ENCODE data around the gene HOXD11.

Gene HOXD11

DNA sequence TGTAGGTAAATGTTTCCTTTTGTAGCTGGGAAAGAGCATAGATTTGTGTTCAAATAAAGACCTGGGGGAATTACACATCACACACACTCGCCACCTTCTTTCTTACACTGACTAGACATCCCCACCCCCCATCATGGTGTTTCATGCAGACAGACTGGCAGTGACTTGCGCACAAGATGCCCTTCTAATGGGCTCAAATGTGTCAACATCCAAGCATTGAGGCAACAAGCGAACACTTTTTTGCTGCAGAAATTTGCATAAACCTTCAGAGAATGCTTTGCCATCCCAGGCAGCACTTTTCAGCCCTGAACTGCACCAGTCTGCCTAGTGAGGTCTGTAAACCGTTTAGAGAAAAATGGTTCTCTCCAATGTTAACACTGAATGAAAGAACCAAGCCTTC lies 27.0 kb downstream of the HOXD11 start:
- no peak overlapping the region for H3K4me3 ChIP-seq (ENCODE audit: low read depth, low read length)
- TF ChIP-seq MYC (IDR thresholded peaks at IDR 0.05; ENCODE audit: low read depth, low read length) (no peak), POLR2A (IDR thresholded peaks at IDR 0.05; ENCODE audit: extremely low read depth, insufficient read length) (no peak)
- TF ChIP-seq, protein P1, sequence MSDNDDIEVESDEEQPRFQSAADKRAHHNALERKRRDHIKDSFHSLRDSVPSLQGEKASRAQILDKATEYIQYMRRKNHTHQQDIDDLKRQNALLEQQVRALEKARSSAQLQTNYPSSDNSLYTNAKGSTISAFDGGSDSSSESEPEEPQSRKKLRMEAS (IDR thresholded peaks at IDR 0.05; ENCODE audit: low read depth, low read length), result no peak
- TF ChIP-seq, protein P2, sequence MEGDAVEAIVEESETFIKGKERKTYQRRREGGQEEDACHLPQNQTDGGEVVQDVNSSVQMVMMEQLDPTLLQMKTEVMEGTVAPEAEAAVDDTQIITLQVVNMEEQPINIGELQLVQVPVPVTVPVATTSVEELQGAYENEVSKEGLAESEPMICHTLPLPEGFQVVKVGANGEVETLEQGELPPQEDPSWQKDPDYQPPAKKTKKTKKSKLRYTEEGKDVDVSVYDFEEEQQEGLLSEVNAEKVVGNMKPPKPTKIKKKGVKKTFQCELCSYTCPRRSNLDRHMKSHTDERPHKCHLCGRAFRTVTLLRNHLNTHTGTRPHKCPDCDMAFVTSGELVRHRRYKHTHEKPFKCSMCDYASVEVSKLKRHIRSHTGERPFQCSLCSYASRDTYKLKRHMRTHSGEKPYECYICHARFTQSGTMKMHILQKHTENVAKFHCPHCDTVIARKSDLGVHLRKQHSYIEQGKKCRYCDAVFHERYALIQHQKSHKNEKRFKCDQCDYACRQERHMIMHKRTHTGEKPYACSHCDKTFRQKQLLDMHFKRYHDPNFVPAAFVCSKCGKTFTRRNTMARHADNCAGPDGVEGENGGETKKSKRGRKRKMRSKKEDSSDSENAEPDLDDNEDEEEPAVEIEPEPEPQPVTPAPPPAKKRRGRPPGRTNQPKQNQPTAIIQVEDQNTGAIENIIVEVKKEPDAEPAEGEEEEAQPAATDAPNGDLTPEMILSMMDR (IDR thresholded peaks at IDR 0.05; ENCODE audit: low read depth, low read length), result no peak
- DNase-seq (ENCODE audit: low read depth), result no peak

DNA sequence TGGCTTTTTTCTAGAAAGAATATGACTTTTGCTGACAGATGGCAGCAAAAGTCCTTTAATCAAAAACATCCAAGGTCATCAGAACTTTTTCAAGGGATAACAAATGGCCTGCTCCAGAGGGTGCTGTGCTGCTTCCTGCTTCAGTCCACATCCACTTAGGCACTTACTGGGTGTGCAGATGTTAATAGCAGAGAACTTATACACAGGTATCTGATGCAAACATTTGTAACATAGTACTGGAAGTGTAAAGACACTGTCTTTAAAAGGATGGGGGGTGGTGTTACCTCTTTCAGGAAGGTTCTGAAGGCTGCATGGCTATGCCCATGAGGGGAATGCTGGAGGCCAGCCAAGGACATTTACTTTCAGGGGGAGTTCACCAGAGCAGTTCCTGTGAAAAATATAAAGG lies 28.0 kb downstream of the HOXD11 start:
- no peak for DNase-seq (ENCODE audit: low read depth)
- H3K4me3 ChIP-seq (ENCODE audit: low read depth, low read length), result no peak overlapping the region
- no peak for TF ChIP-seq MYC (IDR thresholded peaks at IDR 0.05; ENCODE audit: low read depth, low read length)
- TF ChIP-seq POLR2A (IDR thresholded peaks at IDR 0.05; ENCODE audit: extremely low read depth, insufficient read length), result no peak
- TF ChIP-seq, protein P1 (IDR thresholded peaks at IDR 0.05; ENCODE audit: low read depth, low read length), result no peak
- TF ChIP-seq, protein P2 (IDR thresholded peaks at IDR 0.05; ENCODE audit: low read depth, low read length), result no peak

DNA sequence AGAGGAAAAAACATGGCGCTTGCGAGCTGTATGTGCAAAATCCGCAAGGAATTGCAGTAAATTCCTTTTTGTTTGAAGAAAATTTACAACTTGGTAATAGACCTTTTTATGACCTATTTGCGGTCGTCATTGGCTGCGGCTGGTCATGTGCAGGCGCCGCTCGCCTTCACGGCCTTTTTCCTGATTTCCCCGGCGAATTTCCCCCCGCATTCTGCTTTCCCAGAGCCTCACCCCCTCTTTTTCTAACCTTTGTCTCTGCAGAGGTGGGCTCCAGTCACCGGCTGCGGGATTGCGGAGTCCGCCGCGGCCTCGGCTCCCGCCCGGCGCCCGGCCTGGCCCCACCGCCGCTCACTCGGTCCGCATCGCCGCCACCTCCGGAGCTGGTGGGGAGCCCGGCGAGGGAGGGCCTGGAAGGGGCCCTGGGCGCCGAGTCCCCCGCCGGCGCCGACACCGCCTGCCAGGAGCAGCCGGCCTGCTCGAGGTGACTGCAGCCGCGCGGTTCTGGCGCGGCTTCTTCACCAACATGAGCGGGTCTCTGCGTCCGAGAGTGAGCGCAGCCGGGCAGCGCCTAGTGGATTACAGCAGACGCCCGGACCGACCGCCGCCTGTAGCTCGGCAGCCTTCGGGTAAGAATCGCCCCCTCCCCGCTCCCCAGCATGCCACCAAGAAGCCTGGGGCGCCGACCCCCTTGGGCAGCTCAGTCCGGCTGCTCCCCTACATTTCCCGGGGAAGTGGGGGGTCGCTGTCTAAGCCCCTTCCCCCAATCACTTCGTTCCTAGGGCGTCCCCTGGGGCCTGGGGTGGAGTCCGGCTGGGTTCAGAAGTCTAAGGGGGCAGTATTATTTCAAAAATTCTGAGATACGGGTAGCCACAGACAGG lies 29.5 kb downstream of the HOXD11 start:
- peak; percentile 38 for DNase-seq (ENCODE audit: low read depth)
- H3K4me3 ChIP-seq (ENCODE audit: low read depth, low read length), result no peak overlapping the region

DNA sequence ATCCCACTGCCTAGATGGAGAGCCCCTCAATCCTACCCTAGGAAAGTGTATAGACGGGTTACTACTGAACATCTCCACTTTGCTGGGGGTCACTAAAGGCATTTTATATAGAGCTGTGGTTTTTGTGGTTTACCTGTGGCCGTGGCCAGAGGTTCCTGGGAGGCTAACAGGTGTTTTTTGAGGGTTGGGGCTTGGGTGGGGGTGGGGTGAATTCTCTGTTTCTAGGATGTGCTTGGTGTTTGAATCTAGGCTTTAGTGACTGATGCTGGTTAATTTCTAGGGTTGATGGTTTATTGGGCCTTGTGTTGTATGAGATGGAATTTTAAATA lies 30.1 kb downstream of the HOXD11 start:
- no peak for DNase-seq (ENCODE audit: low read depth)
- no peak overlapping the region for H3K4me3 ChIP-seq (ENCODE audit: low read depth, low read length)
- TF ChIP-seq, protein P2 (IDR thresholded peaks at IDR 0.05; ENCODE audit: low read depth, low read length), result no peak
- TF ChIP-seq, protein P1 (IDR thresholded peaks at IDR 0.05; ENCODE audit: low read depth, low read length), result no peak
- TF ChIP-seq MYC (IDR thresholded peaks at IDR 0.05; ENCODE audit: low read depth, low read length), result no peak
- no peak for TF ChIP-seq POLR2A (IDR thresholded peaks at IDR 0.05; ENCODE audit: extremely low read depth, insufficient read length)

More for the DNA sequence above, 29.5 kb downstream of the HOXD11 start:
- TF ChIP-seq, protein P2 (IDR thresholded peaks at IDR 0.05; ENCODE audit: low read depth, low read length), result no peak
- TF ChIP-seq, protein P1 (IDR thresholded peaks at IDR 0.05; ENCODE audit: low read depth, low read length), result no peak

- no peak overlapping the region for H3K4me3 ChIP-seq (ENCODE audit: low read depth, low read length)
- TF ChIP-seq MYC (IDR thresholded peaks at IDR 0.05; ENCODE audit: low read depth, low read length) (no peak), POLR2A (IDR thresholded peaks at IDR 0.05; ENCODE audit: extremely low read depth, insufficient read length) (no peak)
- TF ChIP-seq, protein P1 (IDR thresholded peaks at IDR 0.05; ENCODE audit: low read depth, low read length), result no peak
- TF ChIP-seq, protein P2 (IDR thresholded peaks at IDR 0.05; ENCODE audit: low read depth, low read length), result no peak
- DNase-seq (ENCODE audit: low read depth), result no peak
These were observed 30.8 kb downstream of the HOXD11 start for GRCh38 chr2:176137906-176138305.
